ENCODE results near the gene LRRC43. TPM values are rescaled to one million over a fixed set of nuclear protein-coding genes. Genes with fewer than 3 reads are reported as not detected.

Gene LRRC43
- total RNA-seq, 1 donor = 1.7 TPM

GRCh38 chr12:122138616-122139015, 44.3 kb upstream of the LRRC43 start:
- H3K4me3 ChIP-seq (ENCODE audit: low read depth, low read length) = no peak overlapping the region
- no peak for DNase-seq (ENCODE audit: low read depth)
- no peak for TF ChIP-seq CTCF (IDR thresholded peaks at IDR 0.05; ENCODE audit: insufficient read depth, low read depth, low read length)

- no peak overlapping the region for H3K4me3 ChIP-seq (ENCODE audit: low read depth, low read length)
- TF ChIP-seq CTCF (IDR thresholded peaks at IDR 0.05; ENCODE audit: insufficient read depth, low read depth, low read length) = no peak
- no peak for DNase-seq (ENCODE audit: low read depth)
These were observed 43.7 kb upstream of the LRRC43 start for GRCh38 chr12:122139266-122139665.

GRCh38 chr12:122139941-122140340, 43.0 kb upstream of the LRRC43 start:
- TF ChIP-seq CTCF (IDR thresholded peaks at IDR 0.05; ENCODE audit: insufficient read depth, low read depth, low read length) = no peak
- DNase-seq (ENCODE audit: low read depth) = no peak
- H3K4me3 ChIP-seq (ENCODE audit: low read depth, low read length) = no peak overlapping the region

- no peak for DNase-seq (ENCODE audit: low read depth)
- no peak overlapping the region for H3K4me3 ChIP-seq (ENCODE audit: low read depth, low read length)
- no peak for TF ChIP-seq CTCF (IDR thresholded peaks at IDR 0.05; ENCODE audit: insufficient read depth, low read depth, low read length)
These were observed 42.3 kb upstream of the LRRC43 start for GRCh38 chr12:122140467-122141257.

- H3K4me3 ChIP-seq (ENCODE audit: low read depth, low read length) = no peak overlapping the region
- no peak for TF ChIP-seq CTCF (IDR thresholded peaks at IDR 0.05; ENCODE audit: insufficient read depth, low read depth, low read length)
- DNase-seq (ENCODE audit: low read depth) = no peak
These were observed 40.8 kb upstream of the LRRC43 start for GRCh38 chr12:122141911-122142725.

GRCh38 chr12:122142857-122143256, 40.1 kb upstream of the LRRC43 start:
- DNase-seq (ENCODE audit: low read depth) = no peak
- H3K4me3 ChIP-seq (ENCODE audit: low read depth, low read length) = no peak overlapping the region
- no peak for TF ChIP-seq CTCF (IDR thresholded peaks at IDR 0.05; ENCODE audit: insufficient read depth, low read depth, low read length)

Measured in fibroblast of villous mesenchyme (primary cell).